Mammary epithelial cell (primary cell): ENCODE data around the gene TMEM135.

Source experiments
- CTCF ChIP-seq, 2 donors: IDR thresholded peaks in 1 of 2; conservative IDR thresholded peaks in 1 of 2; 2 replicates each; pipeline ENCODE4 v1.5.1; 2011 to 2012; ENCODE audit warnings: inconsistent platforms in 2 of 2, low read length in 2 of 2, mild to moderate bottlenecking in 2 of 2, control low read depth in 1 of 2, low read depth in 1 of 2; ENCODE audit not compliant: insufficient read depth in 1 of 2; ENCODE audit errors: extremely low read depth in 1 of 2
- EZH2 ChIP-seq: IDR thresholded peaks from 2 replicates; pipeline ENCODE4 v1.6.1; 2012; ENCODE audit warnings: low read length, inconsistent platforms, borderline replicate concordance

DNA sequence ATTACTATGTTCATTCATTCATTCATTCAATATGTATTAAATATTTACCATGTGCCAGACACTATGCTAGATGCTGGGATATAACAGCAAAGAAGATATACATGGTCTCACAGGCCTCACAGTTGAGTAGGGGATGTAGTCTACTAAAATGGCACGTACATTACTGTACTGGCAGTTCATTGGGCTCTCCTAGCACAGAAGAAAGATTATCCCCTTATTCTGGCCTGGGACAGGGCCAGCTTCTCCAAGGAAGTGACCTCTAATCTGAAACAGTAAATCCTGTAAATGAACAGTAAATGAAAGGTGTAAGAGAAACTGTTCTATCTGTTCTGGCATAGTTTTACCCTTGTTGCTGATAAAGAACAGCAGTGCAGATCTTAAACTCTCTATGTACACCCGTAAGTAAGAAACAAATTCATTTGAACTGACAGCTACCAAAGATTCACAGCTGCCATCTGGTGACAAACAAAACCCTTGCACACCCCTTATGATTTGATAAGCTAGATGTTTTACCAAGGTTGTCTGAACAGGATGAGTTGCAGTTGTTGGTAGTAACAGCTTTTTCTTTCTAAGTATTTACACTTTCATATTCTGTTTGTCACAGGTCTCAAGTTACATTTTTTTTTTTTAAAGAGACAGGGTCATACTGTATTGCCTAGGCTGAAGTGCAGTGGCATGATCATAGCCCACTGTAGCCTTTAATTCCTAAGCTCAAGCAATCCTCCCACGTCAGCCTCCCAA lies 263.1 kb downstream of the TMEM135 start:
- TF ChIP-seq CTCF (conservative IDR thresholded peaks at IDR 0.05 in 1 of 2, IDR thresholded peaks at IDR 0.05 in 1 of 2; ENCODE audit: extremely low read depth in 1 of 2, insufficient read depth in 1 of 2, low read depth in 1 of 2, low read length in 2 of 2) (no peak), EZH2 (no peak)
